ENCODE data around the gene FANCD2OS. TPM values are rescaled to one million over a fixed set of nuclear protein-coding genes. Genes with fewer than 3 reads are reported as not detected.
"Not testable (repeated sequence)": the region's sequence is repeated elsewhere in the genome, so short reads cannot be mapped to it uniquely, and the experiment has no call there.

Gene FANCD2OS
- total RNA-seq, 1 donor from 2014 or later, result not detected

DNA sequence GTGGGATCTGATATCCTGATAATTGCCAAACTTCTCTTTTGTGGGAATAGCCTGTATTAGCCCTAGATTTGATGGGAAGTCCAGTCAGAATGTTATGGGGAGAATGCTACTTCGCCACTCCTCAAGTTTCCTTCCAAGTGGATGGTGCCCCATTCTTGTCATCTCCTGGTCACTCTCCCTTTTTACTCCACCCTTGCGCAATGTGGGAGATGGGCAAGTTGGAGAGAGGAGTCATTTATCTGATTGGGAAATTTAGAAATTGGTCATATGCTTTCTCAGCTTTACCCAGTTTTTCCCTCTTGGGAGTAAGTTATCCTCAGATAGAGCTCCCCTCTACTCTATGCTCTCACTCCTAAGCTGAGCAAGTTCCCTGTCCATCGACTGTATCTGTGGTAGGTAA is 14.4 kb downstream of the FANCD2OS start:
- ATAC-seq (no peak), DNase-seq (no peak)
- intact Hi-C loops (cut with DNase I), result no loop called here
- H3K27me3 ChIP-seq (ENCODE audit: low read depth), result no peaks in the 10 kb centered on the region
- TF ChIP-seq, protein P1, sequence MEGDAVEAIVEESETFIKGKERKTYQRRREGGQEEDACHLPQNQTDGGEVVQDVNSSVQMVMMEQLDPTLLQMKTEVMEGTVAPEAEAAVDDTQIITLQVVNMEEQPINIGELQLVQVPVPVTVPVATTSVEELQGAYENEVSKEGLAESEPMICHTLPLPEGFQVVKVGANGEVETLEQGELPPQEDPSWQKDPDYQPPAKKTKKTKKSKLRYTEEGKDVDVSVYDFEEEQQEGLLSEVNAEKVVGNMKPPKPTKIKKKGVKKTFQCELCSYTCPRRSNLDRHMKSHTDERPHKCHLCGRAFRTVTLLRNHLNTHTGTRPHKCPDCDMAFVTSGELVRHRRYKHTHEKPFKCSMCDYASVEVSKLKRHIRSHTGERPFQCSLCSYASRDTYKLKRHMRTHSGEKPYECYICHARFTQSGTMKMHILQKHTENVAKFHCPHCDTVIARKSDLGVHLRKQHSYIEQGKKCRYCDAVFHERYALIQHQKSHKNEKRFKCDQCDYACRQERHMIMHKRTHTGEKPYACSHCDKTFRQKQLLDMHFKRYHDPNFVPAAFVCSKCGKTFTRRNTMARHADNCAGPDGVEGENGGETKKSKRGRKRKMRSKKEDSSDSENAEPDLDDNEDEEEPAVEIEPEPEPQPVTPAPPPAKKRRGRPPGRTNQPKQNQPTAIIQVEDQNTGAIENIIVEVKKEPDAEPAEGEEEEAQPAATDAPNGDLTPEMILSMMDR (IDR thresholded peaks at IDR 0.05), result no peak
- no peaks in the 10 kb centered on the region for H3K36me3 ChIP-seq
- H3K4me3 ChIP-seq, result no peak overlapping the region
- H3K9me3 ChIP-seq, result no peaks in the 10 kb centered on the region
- H3K4me1 ChIP-seq, result no peaks in the 10 kb centered on the region
- no peak overlapping the region for H3K27ac ChIP-seq

DNA sequence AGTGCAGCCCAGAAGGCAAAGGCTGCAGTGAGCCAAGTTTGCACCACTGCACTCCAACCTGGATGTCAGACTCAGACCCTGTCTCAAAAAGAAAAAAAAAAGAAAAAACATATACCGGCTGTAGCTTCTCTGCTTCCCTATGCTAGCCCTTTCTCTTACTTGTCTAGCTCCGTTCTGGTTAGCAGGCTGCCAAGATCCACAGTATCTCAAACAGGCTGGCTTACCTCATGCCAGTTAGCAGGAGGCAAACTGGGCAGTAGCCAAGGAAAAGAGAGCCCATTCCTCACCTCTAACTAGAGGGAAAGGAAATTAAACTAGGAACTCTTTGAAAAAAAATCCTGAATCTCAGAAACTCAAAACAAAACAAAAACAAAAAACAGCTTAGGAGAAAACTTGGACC is 16.7 kb downstream of the FANCD2OS start:
- intact Hi-C loops (cut with DNase I), result not testable (repeated sequence)

DNA sequence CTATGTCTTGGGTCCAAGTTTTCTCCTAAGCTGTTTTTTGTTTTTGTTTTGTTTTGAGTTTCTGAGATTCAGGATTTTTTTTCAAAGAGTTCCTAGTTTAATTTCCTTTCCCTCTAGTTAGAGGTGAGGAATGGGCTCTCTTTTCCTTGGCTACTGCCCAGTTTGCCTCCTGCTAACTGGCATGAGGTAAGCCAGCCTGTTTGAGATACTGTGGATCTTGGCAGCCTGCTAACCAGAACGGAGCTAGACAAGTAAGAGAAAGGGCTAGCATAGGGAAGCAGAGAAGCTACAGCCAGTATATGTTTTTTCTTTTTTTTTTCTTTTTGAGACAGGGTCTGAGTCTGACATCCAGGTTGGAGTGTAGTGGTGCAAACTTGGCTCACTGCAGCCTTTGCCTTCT is 17.3 kb downstream of the FANCD2OS start:
- H3K27me3 ChIP-seq (ENCODE audit: low read depth); H3K4me3 ChIP-seq; DNase-seq; H3K4me1 ChIP-seq; H3K27ac ChIP-seq; intact Hi-C loops (cut with DNase I); H3K36me3 ChIP-seq; ATAC-seq; H3K9me3 ChIP-seq: not testable (repeated sequence)

More for the DNA sequence above, 16.7 kb downstream of the FANCD2OS start:
- not testable (repeated sequence) for H3K9me3 ChIP-seq; H3K27me3 ChIP-seq (ENCODE audit: low read depth); DNase-seq; H3K4me1 ChIP-seq; H3K27ac ChIP-seq; H3K4me3 ChIP-seq; ATAC-seq; H3K36me3 ChIP-seq

DNA sequence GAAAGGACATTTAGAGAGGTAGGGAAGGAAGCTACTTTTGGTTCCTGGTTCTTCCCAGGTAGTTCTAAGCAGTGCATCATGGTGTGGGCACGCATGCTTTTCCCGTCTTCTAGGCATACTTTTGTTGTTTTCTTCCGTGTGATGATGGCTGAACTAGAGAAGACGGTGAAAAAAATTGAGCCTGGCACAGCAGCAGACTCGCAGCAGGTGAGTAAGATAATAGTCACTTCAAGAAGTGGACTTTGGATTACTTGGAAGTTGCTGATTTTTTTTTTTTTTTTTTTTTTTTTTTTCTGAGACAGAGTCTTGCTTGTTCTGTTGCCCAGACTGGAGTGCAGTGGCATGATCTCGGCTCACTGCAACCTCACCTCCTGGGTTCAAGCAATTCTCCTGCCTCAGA is 17.9 kb downstream of the FANCD2OS start:
- intact Hi-C loops (cut with DNase I), result no loop called here
- Histone ChIP-seq H3K27ac (no peak overlapping the region), H3K4me3 (no peak overlapping the region), H3K9me3 (no peaks in the 10 kb centered on the region), H3K4me1 (no peaks in the 10 kb centered on the region), H3K36me3 (no peaks in the 10 kb centered on the region), H3K27me3 (ENCODE audit: low read depth) (no peaks in the 10 kb centered on the region)
- TF ChIP-seq, protein P1 (IDR thresholded peaks at IDR 0.05), result no peak
- ATAC-seq (no peak), DNase-seq (no peak)

DNA sequence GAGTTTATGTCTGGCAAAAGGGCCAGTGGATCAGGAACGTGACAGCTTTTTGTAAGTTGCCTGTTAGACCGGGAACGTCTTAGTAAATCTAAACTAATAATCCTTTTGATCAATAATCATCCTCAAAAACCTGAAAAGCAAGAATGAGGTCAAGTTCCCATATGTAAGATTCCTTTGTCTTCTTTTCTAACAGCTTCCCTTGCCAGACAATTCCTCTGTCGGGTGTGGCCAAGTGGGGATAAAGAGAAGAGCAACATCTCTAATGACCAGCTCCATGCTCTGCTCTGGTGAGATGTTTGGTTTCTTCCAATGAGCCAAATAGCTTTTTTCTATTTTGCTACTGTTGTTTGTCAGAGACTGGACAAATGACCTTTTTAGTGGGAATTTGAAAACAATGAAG is 19.8 kb downstream of the FANCD2OS start:
- intact Hi-C loops (cut with DNase I), result no loop called here
- ATAC-seq, result no peak
- H3K36me3 ChIP-seq, result no peaks in the 10 kb centered on the region
- H3K27ac ChIP-seq, result no peak overlapping the region
- TF ChIP-seq, protein P1 (IDR thresholded peaks at IDR 0.05), result no peak
- no peak overlapping the region for H3K4me3 ChIP-seq
- DNase-seq, result no peak
- H3K27me3 ChIP-seq (ENCODE audit: low read depth), result no peaks in the 10 kb centered on the region
- H3K9me3 ChIP-seq, result no peaks in the 10 kb centered on the region
- no peaks in the 10 kb centered on the region for H3K4me1 ChIP-seq

DNA sequence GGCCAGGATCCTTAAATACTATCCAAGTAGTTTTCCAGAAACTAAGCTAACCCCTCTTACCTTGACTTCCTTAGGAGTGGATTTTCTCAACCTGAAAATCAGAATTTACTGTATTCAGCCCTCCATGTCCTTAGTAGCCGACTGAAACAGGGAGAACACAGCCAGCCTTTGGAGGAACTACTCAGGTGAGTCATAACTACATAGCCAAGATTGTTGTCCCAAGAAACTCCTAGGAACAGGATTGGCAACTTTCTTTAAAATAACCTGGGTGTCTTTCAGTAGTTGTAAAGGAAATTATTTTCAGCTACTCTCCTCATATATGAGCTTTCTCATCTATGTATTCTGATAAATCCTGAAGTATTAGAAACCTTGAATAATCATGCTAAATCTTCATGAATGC is 22.3 kb downstream of the FANCD2OS start:
- intact Hi-C loops (cut with DNase I), result no loop called here
- Histone ChIP-seq H3K4me3 (no peak overlapping the region), H3K27ac (no peak overlapping the region), H3K9me3 (no peaks in the 10 kb centered on the region), H3K4me1 (no peaks in the 10 kb centered on the region), H3K27me3 (ENCODE audit: low read depth) (no peaks in the 10 kb centered on the region), H3K36me3 (no peaks in the 10 kb centered on the region)
- no peak for DNase-seq
- ATAC-seq, result no peak
- TF ChIP-seq, protein P1 (IDR thresholded peaks at IDR 0.05), result no peak

DNA sequence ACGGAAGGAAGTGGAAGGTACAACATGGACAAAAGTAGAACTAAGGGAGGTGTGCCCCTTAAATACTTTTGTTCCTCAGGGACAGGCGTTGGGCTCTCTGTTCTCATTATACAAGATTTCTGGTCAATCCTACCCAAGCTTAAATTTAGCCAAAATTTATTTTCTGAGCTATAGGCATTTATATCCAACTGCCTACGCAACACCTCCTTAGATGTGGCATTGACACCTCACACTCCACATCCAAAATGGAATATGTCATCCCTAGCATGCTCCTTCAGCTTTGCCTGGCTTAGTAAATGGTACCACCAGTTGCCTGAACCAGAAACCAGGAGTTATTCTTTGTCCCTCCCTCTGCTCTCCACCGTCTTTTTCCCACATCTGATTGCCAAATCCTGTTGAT is 26.2 kb downstream of the FANCD2OS start:
- TF ChIP-seq, protein P1 (IDR thresholded peaks at IDR 0.05), result no peak
- ATAC-seq (no peak), DNase-seq (no peak)
- Histone ChIP-seq H3K36me3 (no peaks in the 10 kb centered on the region), H3K27ac (no peak overlapping the region), H3K4me1 (no peaks in the 10 kb centered on the region), H3K27me3 (ENCODE audit: low read depth) (no peaks in the 10 kb centered on the region), H3K4me3 (no peak overlapping the region), H3K9me3 (no peaks in the 10 kb centered on the region)
- intact Hi-C loops (cut with DNase I), result no loop called here
